ENCODE results near the gene PMP22.
"Not testable (repeated sequence)": the region's sequence is repeated elsewhere in the genome, so short reads cannot be mapped to it uniquely, and the experiment has no call there.

PMP22 gene

DNA sequence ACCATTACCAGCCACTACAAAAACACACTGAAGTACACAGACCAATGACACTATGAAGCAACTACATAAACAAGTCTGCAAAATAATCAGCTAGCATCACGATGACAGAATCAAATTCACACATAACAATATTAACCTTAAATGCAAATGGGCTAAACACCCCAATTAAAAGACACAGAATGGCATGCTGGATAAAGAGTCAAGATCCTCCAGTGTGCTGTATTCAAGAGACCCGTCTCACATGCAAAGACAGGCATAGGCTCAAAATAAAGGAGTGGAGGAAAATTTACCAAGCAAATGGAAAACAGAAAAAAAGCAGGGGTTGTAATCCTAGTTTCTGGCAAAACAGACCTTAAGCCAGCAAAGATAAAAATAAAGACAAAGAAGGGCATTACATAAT is 64.6 kb downstream of the PMP22 start:
- not testable (repeated sequence) for DNase-seq

DNA sequence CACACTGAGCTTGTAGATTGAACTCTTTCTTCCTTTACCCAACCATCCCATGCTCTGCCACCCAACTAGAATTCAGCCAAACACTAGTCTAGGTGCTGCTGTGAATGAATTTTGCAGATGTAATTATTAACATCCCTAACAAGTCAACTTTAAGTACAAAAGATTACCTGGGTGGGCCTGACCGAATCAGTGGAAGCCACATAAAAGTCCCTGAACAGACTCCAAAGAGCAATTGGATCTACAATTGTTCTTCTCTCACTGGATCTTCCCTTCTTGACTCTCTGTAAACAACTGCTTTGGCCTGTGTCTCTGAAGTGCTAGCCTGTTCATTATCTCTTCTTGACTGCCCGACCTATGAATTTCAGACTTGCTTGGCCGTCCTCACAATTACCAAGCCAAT is 67.9 kb downstream of the PMP22 start:
- DNase-seq: no peak

DNA sequence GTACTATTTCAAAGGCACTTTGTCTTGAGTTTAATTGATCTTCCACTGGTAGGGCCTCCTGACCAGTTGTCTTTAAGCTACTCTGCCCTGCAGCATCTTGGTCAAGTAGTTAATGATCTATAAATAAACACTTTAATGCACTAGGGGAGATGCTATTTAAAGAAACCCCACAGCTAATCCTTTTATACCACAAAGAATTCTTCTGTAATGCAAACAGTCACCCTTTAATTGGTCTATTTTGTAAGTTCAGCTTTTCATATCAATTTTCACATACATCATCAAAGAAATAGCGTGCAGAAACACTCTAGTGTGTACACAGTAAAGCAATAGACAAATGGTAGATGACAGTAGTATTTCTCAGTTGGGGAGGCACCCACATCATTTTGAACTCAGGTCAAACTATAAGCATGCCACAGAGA is 70.3 kb downstream of the PMP22 start:
- no peak for DNase-seq

DNA sequence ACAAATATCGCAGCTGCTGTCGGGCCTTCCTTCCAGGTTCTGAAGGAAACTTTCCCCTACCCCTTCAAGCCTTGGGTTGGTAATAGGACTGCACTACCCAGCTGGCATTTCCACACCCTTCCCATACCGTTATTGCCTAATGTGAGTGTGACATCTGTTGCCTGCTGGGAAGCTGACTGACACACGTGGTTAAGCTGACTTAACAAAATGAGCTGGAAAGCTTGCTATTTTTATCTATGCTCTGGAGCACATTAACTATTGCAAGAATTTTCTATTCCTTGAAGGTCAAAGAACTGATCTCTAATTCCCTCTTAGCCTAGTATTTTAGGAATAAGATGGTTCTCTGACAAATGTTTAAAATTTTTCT is 79.5 kb downstream of the PMP22 start:
- DNase-seq: no peak

DNA sequence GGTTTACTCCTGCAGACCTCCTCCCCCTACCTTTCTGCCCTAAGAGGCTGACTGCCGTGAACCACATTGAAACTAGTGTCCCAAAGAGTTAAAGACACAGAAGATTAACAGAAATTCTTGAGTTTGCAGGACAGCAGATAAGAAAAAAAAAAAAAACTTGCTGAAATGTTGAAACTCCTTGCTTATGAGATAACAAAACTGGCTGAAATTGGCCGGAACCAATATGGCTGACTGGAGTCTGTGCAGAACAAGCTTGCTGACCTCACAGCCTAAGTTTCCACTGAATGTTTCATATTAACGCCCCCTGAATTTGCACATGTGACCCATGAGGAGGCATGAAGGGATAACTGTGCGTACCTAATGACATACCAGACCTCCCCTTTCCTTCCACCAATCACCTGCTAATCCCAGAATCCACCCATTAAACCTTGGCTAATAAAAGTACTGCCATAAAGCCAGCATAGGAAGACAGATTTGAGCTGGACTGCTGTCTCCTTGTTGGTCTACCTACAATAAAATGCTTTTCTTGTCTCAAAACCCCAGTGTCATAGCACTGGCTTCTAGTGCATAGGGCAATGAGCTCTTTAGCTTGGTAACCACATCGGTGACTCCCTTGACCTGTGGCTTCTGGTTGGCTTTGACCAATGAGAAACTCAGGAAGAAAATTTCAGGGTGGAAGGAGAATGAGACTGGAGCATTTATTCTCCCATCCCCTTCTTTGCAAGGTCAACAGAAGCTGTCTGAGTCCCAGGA is 80.1 kb downstream of the PMP22 start:
- DNase-seq: no peak

DNA sequence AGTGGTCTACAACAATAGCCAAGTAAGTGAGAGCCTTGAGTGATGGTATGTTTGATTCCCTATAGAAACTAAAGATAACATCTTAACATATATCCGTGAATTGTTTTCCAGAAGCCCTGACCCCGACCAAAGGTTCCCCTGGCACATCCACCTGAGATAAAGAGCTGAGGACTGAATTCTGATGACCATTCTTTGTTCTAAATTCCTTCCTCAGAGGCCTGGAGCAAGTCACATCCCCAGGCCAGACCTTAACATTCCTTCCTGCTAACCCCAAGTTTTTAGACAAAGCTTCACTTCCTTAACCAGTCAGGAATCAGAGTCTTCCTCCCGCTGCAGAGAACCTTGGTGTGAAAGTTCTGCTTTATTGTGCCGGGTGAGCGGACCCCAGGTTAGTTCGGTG is 83.3 kb downstream of the PMP22 start:
- DNase-seq: no peak

DNA sequence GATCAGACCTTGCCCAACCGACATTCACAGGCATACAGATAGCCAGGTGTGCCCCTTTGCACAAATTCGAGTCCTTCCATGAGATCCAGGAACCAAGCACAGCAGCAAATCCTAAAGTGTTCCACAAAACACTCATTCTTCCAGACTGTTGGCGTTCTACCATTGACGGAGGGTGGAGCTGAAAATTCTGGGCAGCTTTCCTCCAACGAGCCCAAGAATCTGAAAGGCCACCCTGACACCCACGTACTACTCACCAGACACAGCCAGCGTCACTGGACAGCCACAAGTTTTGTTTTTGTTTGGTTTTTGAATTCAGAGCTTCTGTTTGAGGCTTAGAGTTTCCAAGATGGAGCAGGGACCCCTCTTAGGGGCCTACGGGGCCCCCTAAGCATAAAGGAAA is 83.8 kb downstream of the PMP22 start:
- no peak for DNase-seq

DNA sequence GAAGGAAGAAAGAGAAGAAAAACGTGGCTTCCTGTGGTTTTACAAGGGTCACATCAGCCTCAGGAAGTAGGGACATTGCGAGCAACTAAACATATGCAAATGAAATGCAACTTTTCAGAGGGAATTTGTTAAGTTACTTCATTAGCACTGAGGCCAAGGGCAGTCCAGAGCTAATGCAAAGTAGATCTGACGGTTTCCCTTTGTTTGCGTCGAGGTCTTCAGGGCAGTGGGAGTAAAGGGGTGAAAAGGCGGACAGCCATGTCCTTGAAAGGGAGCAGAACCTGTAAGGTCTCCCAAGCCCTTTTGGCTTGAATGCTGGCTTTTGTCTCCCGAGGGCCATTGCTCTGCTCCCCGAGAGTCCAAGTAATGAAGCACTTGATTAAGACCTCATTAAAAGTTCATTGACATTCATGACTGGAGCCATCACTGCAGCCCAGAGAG is 85.0 kb downstream of the PMP22 start:
- DNase-seq: no peak
